Retinal pigment epithelial cell (primary cell): ENCODE results near the gene SYNGR3.
A peak's percentile ranks its signal among the peaks of the same experiment; 100 is the strongest.

Experiments used
- DNase-seq: peaks from one replicate; pipeline ENCODE4 v3.0.0-alpha.2; 2010; ENCODE audit warnings: low read depth
- H3K4me3 ChIP-seq: 2 replicates; pipeline ENCODE4 v1.5.1; 2011; ENCODE audit warnings: mild to moderate bottlenecking, low read length, control low read depth, moderate library complexity
- TF ChIP-seq, protein P1 (sequence below): conservative IDR thresholded peaks from 2 replicates; pipeline ENCODE4 v1.5.1; 2011; ENCODE audit warnings: low read depth, low read length, control low read depth, inconsistent platforms

SYNGR3 gene

DNA sequence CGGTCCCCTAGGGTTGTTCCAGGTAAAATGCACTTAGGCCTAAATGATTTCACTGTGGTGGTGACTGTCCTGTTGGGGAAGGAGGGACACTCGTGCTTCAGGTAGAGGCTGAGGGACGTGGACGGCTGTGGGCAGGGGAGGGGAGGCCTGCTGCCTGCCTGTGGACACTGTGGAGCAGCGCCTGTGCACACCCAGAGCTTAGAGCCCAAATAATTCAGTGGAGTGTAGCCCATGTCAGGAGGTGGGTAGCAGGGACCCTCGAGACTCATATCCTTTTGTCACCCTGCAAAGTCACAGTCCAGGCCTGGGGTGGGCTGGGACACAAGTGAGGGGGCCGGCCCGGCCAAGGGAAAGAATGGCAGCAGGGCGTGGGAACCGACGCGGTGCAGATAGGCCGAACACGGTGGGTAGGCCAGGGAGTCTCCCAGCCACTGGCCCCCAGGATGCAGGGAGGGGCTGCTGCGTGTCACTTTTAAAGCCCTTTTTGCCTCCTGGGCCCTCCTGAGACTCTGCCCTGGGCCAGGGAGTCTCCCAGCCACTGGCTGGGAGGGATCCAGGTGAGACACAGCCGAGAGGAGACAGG, 36.2 kb downstream of the SYNGR3 start:
- peak overlapping the region; percentile 33 for H3K4me3 ChIP-seq
- DNase-seq = no peak
- TF ChIP-seq, protein P1, sequence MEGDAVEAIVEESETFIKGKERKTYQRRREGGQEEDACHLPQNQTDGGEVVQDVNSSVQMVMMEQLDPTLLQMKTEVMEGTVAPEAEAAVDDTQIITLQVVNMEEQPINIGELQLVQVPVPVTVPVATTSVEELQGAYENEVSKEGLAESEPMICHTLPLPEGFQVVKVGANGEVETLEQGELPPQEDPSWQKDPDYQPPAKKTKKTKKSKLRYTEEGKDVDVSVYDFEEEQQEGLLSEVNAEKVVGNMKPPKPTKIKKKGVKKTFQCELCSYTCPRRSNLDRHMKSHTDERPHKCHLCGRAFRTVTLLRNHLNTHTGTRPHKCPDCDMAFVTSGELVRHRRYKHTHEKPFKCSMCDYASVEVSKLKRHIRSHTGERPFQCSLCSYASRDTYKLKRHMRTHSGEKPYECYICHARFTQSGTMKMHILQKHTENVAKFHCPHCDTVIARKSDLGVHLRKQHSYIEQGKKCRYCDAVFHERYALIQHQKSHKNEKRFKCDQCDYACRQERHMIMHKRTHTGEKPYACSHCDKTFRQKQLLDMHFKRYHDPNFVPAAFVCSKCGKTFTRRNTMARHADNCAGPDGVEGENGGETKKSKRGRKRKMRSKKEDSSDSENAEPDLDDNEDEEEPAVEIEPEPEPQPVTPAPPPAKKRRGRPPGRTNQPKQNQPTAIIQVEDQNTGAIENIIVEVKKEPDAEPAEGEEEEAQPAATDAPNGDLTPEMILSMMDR = no peak

DNA sequence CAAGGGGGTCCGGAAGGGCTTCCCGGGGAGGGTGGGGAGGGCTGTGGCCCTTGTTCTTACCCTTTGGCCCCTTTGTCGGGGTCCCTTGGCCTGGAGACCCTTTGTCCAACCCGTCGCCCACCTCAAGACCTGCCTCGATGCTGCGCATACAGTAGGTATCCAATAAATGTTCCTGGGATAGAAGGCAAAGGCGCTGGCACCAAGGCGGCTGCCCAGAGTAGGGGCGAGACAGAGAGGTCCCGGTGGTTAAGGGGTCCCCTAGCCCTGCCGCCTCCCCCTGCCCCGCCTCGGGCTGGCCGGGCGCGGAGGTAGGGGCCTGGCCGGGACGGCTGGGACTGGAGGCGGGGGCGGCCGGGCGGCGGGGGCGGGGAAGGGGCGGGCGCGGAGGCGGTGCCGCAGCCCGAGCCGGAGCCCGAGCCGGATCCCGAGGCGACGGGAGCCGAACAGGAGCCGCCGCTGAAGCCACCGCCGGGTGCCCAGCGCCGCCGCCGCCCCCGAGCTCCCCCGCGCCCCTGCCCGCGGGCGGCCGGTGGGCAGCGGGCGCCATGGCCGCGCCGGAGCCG, 36.8 kb downstream of the SYNGR3 start, which contains the start of gene NHERF2:
NHERF2 (plus strand) TSS at position 442 of the 563 bp plus-strand sequence; CDS start at position 546, 104 bp downstream.
- TF ChIP-seq, protein P1 = no peak
- DNase-seq = no peak
- peak within 1 kb of the TSS; percentile 54 for H3K4me3 ChIP-seq

DNA sequence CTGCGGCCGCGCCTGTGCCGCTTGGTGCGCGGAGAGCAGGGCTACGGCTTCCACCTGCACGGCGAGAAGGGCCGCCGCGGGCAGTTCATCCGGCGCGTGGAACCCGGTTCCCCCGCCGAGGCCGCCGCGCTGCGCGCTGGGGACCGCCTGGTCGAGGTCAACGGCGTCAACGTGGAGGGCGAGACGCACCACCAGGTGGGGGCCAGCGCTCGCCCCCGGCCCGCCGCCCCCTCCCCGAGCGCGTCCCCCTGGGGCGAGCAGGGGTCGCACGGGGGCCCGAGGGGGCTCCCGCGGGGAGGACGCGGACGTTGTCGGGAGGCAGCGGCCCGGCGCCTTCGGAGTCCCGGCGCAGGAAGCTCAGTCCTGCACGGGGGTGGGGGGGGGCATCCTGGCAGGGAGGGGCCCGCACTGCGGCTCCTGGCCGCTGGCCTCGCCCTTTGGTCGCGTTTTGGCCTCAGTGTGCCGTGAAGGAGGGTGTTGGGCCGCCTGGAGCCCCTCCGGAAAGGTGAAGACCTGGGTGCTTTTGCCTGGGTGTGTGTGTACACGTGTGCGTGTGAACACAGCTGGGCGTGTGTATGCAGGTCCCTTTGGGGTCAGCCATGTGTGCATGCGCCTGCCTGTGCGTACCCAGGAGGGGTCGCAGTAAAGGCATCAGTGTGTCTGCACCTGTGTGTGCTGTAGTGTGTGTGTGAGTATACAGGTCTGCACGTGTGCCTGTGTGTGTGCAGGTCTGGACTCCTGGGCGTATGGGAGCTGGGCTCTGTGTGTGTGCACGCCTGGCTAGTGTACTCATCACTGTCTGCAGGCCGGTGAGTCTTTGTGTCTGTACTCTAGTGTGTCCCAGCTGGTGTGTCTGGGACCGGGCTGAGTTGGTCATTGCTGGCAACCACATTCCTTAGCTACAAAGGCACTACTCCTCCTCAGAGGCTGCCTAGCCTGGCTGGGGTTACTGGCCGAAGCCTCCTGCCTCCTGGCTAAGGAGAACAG, 37.5 kb downstream of the SYNGR3 start:
- DNase-seq = no peak
- peak overlapping the region; percentile 54 for H3K4me3 ChIP-seq

DNA sequence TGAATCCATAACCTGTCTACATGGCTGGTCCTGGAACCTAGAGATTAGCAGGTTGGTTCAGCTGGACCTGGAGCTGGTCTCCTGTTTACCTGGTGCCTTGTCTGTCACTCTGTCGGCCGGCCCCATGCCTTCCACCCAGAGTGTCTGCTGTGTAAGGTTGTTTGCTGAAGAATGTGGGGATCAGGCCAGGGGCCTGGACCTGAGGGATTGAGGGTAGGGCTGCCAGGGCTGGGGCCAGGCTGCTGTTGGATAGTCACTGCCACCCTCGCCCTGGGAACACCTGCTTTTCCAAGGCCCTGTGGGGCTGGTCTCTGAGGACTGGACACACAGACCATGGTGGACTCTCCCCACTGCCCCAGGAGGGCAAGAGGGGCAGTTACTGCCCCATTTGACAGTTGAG, 38.4 kb downstream of the SYNGR3 start:
- TF ChIP-seq, protein P1 = no peak
- no peak overlapping the region for H3K4me3 ChIP-seq
- no peak for DNase-seq

More for the DNA sequence above, 37.5 kb downstream of the SYNGR3 start:
- TF ChIP-seq, protein P1 = peak; percentile 17

DNA sequence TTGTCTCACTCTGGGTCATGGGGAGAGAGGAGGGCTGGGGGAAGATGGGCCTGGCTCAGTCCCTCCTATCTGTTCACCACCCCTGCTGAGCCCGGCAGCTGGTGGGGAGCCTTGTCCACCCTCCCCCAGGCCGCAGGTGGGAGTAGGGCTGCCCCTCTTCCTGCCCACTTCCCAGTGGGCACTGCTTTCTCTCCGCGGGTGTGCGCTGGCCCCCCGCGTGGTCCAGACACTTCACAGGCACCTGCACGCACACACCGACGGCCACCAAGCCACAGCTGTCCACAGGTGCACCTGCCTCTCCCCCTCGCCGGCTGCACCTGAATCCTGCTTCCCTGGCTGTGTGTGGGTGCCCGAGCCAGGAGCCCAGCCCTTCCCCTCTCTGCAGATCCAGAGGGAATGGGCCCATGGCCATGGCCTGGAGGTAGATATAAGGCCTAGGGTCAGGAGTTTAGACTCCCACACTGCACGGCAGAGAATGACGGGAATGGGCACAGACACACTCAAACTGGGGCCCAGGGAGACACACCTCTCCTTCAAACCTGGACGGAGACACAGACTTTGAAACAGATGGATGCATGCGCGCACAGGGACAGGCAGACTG, 39.0 kb downstream of the SYNGR3 start:
- DNase-seq = no peak

DNA sequence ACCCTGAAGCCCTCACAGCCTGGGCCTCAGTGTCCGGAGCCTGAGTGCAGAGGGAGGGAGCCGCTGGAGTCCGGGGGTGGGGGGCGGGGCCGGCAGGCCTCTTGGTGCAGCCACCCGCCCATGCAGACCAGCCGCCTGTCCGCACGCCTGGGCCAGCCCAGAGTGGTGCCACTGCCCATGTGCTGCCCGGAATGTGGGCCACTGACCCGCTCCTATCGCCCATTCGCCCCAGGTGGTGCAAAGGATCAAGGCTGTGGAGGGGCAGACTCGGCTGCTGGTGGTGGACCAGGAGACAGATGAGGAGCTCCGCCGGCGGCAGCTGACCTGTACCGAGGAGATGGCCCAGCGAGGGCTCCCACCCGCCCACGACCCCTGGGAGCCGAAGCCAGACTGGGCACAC, 39.6 kb downstream of the SYNGR3 start:
- DNase-seq = no peak
- TF ChIP-seq, protein P1 = no peak
- no peak overlapping the region for H3K4me3 ChIP-seq

More for the DNA sequence above, 39.0 kb downstream of the SYNGR3 start:
- TF ChIP-seq, protein P1 = no peak
- H3K4me3 ChIP-seq = no peak overlapping the region
